IPS-15b (cell line): ENCODE data around the gene PAXX.

Experiments
- H3K27me3 ChIP-seq: one replicate; pipeline ENCODE4 v1.6.1; 2013; ENCODE audit warnings: low read length; ENCODE audit not compliant: control insufficient read depth, insufficient read depth
- H3K36me3 ChIP-seq: one replicate; pipeline ENCODE4 v1.6.1; 2013; ENCODE audit warnings: low read length; ENCODE audit not compliant: control insufficient read depth, insufficient read depth
- H3K4me1 ChIP-seq: one replicate; pipeline ENCODE4 v1.6.1; 2013; ENCODE audit warnings: mild to moderate bottlenecking, low read length; ENCODE audit not compliant: control insufficient read depth, insufficient read depth
- H3K4me3 ChIP-seq: one replicate; pipeline ENCODE4 v1.5.1; 2013; ENCODE audit warnings: low read depth, low read length
- H3K9ac ChIP-seq: one replicate; pipeline ENCODE4 v1.6.1; 2013; ENCODE audit warnings: low read depth, mild to moderate bottlenecking, low read length
- H3K9me3 ChIP-seq: one replicate; pipeline ENCODE4 v1.6.1; 2013; ENCODE audit warnings: mild to moderate bottlenecking, low read length; ENCODE audit not compliant: control insufficient read depth, insufficient read depth

PAXX gene

DNA sequence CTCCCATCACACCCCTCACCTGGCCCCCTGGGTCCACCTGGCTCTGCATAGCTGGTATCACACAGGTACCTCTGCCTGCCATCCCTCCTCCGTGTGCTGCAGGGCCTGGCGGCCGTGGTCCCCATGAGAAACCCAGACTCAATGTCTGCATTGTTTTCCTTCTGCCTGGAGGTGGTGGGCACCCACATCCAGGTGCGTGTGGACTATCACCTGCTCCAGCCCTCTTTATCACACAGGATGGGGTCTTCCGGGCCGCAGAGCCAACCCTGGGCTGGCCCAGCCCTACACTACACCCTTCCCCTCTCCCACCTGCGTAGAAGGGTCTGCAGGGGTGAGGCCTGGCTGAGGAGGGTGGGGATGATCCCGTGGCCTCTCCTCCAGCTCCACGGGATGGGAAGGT is 46.7 kb downstream of the PAXX start:
- no peaks in the 10 kb centered on the region for H3K27me3 ChIP-seq
- H3K9ac ChIP-seq: no peak overlapping the region
- peaks cover 6% of the 10 kb centered on the region for H3K36me3 ChIP-seq
- H3K9me3 ChIP-seq: no peaks in the 10 kb centered on the region
- H3K4me1 ChIP-seq: no peaks in the 10 kb centered on the region
- H3K4me3 ChIP-seq: no peak overlapping the region

DNA sequence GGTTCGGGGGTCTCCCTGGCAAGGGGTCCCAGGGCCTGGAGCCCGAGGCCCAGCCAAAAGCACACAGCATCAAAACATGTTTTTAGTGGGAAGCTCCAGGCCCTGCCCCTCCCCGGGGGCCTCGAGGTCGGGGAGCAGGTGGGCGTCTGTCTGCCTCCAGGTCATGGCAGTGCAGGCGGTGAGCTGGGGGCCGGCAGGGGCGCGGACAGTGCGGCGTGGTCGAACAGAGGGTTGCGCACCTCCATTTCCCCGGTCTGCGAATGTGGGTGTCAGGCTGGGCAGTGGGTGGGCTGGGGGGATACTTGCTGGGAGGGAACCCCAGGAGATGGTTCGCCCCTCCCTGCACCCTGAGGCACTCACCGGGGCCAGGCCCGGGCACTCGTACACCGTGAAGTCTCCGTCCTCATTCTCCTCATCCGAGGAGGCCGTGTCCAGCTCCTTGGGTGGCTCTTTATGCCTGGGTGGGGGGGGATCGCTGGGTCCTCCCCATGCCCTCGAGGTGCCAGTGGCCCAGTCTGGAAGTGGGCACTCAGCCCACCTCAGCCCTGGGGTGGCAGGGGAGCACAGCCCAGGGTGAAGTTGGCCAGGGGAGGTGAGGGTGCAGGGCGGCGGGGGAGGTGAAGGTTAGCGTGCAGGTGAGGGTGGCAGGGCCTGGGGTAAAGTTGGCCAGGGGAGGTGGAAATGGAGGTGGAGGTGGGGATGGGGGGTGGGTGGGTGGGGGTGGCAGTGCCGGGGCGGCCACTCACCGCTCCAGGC is 47.6 kb downstream of the PAXX start:
- H3K9me3 ChIP-seq: no peaks in the 10 kb centered on the region
- no peak overlapping the region for H3K4me3 ChIP-seq
- no peak overlapping the region for H3K9ac ChIP-seq
- H3K27me3 ChIP-seq: peaks cover 2% of the 10 kb centered on the region
- H3K36me3 ChIP-seq: peaks cover 6% of the 10 kb centered on the region
- no peaks in the 10 kb centered on the region for H3K4me1 ChIP-seq

DNA sequence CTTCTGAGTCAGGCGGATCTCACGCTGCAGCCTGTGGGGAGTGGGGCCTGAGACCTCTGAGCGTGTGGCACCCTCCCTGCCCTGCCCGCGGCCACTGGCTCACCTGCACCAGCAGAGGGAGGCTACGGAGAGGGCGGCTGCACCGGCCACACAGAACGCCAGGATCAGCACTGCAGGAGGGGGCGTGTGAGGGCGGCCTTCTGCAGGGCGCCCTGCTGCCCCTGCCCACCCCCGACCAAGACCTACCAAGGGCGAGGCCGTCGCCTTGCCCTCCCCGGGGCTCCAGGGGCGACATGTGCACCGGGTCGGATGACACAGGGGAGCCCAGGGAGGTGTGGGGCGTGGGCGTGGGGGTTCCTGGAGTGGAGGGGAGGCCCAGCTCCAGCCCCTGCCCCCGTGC is 48.3 kb downstream of the PAXX start:
- Histone ChIP-seq H3K36me3 (peaks cover 6% of the 10 kb centered on the region), H3K4me3 (no peak overlapping the region), H3K27me3 (peaks cover 10% of the 10 kb centered on the region), H3K9me3 (no peaks in the 10 kb centered on the region), H3K9ac (no peak overlapping the region), H3K4me1 (no peaks in the 10 kb centered on the region)

DNA sequence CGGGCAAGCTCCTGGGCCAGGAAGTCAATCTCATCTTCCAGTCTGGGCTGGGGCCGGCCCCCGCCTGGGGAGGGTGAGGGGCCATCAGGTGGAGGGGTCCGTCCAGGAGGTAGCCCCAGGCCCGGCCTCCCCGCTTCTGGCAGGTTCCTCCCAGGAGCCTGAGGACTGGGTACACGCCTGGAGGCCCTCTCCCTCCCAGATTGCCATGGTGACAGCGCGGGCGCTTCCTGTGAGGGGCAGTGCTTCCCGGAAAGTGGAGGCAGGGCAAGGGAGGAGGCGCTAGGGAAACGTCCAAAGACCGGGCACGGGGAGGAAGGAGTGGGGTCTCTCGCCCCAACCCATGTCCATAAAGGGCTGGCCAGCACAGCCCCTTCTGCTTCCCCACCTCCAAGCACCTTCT is 48.9 kb downstream of the PAXX start:
- H3K27me3 ChIP-seq: peaks cover 10% of the 10 kb centered on the region
- H3K4me1 ChIP-seq: no peaks in the 10 kb centered on the region
- H3K9me3 ChIP-seq: no peaks in the 10 kb centered on the region
- H3K36me3 ChIP-seq: peaks cover 6% of the 10 kb centered on the region
- no peak overlapping the region for H3K4me3 ChIP-seq
- H3K9ac ChIP-seq: no peak overlapping the region

DNA sequence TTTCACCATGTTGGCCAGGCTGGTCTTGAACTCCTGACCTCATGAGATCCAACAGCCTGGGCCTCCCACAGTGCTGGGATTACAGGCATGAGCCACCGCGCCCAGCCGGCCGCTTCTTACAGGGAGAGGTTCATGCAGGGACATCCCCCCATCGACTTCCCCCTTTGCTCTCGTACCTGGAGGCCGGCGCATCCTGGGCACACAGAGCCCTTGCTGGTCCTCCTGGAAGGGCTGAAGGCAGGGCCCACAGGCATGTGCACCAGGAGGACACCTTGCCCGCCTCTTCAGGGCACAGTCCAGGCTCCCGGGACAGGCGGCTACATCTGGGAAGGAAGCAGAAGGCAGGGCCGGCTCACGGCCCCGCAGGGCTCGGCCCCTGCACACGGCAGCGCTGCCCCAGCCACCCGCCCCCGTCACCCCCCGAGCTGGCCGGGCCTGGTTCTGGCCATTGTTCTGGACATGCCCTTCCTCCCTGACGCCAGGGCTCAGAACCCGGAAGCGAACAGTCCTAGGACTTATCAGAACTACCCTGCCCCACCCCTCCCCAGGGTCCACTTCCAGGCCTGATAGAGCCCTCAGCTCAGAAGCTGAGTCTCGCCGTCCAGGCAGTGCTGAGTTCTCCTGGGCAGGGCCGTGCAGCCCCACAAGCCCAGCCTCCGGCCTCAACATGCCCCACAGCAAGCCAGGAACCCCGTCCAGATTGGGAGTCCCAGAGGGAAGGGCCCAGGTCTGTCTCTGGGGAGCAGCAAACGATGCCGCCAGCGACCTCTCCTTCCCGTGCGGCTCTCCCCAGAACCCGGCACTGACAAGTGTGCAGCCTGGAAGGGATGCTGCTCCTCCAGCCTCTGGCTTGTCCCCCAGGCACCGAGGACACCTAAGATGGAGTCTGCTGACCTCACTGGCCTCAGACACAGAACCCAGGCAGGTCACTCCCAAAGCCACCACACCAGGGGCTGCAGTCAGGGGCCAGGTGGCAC is 50.8 kb downstream of the PAXX start:
- Histone ChIP-seq H3K9me3 (no peaks in the 10 kb centered on the region), H3K36me3 (peaks cover 3% of the 10 kb centered on the region), H3K9ac (no peak overlapping the region), H3K4me3 (no peak overlapping the region), H3K4me1 (no peaks in the 10 kb centered on the region), H3K27me3 (peaks cover 20% of the 10 kb centered on the region)
